HG03469 (cell line): Measurements from ENCODE around the gene DNTT.

ENCODE experiments used
- ATAC-seq: cut with Tn5 transposase; IDR thresholded peaks from one replicate; pipeline ENCODE4 v1.9.1; 2021; ENCODE audit warnings: mild to moderate bottlenecking, moderate library complexity, moderate number of reproducible peaks; ENCODE audit not compliant: unreplicated experiment

Gene DNTT

GRCh38 chr10:96339956-96340904 is 36.0 kb downstream of the DNTT start:
- peak; percentile 58 for ATAC-seq

- ATAC-seq: no peak
These were observed 37.3 kb downstream of the DNTT start for GRCh38 chr10:96341219-96342182.

GRCh38 chr10:96342402-96342801 is 38.2 kb downstream of the DNTT start:
- no peak for ATAC-seq

GRCh38 chr10:96344178-96344577 is 39.9 kb downstream of the DNTT start:
- no peak for ATAC-seq

- ATAC-seq: no peak
These were observed 41.0 kb downstream of the DNTT start for GRCh38 chr10:96345222-96345621.

- ATAC-seq: no peak
These were observed 42.1 kb downstream of the DNTT start for GRCh38 chr10:96346295-96346694.

- no peak for ATAC-seq
These were observed 47.8 kb downstream of the DNTT start for GRCh38 chr10:96352027-96352426.

GRCh38 chr10:96352582-96352981 is 48.3 kb downstream of the DNTT start:
- no peak for ATAC-seq

- ATAC-seq: no peak
These were observed 52.9 kb downstream of the DNTT start for GRCh38 chr10:96357038-96357620.

- no peak for ATAC-seq
These were observed 54.8 kb downstream of the DNTT start, which contains the start of gene OPALIN for GRCh38 chr10:96358851-96359540. OPALIN (minus strand) TSS chr10:96359002; CDS start chr10:96358896, 106 bp downstream.

- ATAC-seq: no peak
These were observed 55.4 kb downstream of the DNTT start for GRCh38 chr10:96359616-96360015.

- ATAC-seq: no peak
These were observed 56.1 kb downstream of the DNTT start for GRCh38 chr10:96360331-96360730.

GRCh38 chr10:96360766-96361165 is 56.5 kb downstream of the DNTT start:
- ATAC-seq: no peak

GRCh38 chr10:96365571-96365970 is 61.3 kb downstream of the DNTT start:
- no peak for ATAC-seq

- no peak for ATAC-seq
These were observed 62.3 kb downstream of the DNTT start for GRCh38 chr10:96366508-96366907.

GRCh38 chr10:96367470-96367869 is 63.2 kb downstream of the DNTT start:
- ATAC-seq: no peak

- no peak for ATAC-seq
These were observed 64.7 kb downstream of the DNTT start for GRCh38 chr10:96368971-96369370.

- no peak for ATAC-seq
These were observed 65.8 kb downstream of the DNTT start for GRCh38 chr10:96369890-96370583.

- no peak for ATAC-seq
These were observed 66.4 kb downstream of the DNTT start for GRCh38 chr10:96370584-96371157.
